ENCODE measurements around the gene AREG.

- TF ChIP-seq POLR2A (IDR thresholded peaks at IDR 0.05) (no peak), POLR2AphosphoS5 (IDR thresholded peaks at IDR 0.05) (no peak), CTCF (IDR thresholded peaks at IDR 0.05) (no peak)
These were observed 6.3 kb downstream of the AREG start for GRCh38 chr4:74451214-74451661.
